ENCODE data around the gene ITGB1. TPM values are rescaled to one million over a fixed set of nuclear protein-coding genes. Genes with fewer than 3 reads are reported as not detected.
A peak's percentile ranks its signal among the peaks of the same experiment; 100 is the strongest.

The ITGB1 gene
- total RNA-seq, 3 donors from 2014 or later (not counting 1 experiment from before 2014, with no cell fraction given), result 175 to 280 (median 202) TPM

GRCh38 chr10:32961895-32962369 is 3.9 kb upstream of the ITGB1 start:
- H3K4me3 Mint-ChIP-seq, result no peak overlapping the region
- peak in 1 of 2 donors; percentile 23 for DNase-seq
- H3K9me3 Mint-ChIP-seq, result no peaks in the 10 kb centered on the region
- Histone ChIP-seq H3K27ac (ENCODE audit: low read length) (no peak overlapping the region), H3K36me3 (ENCODE audit: control insufficient read depth, insufficient read depth, low read length) (no peaks in the 10 kb centered on the region), H3K4me1 (ENCODE audit: control insufficient read depth, insufficient read depth, low read length) (peaks cover 10% of the 10 kb centered on the region), H3K9me3 (ENCODE audit: control insufficient read depth, insufficient read depth, low read length) (no peaks in the 10 kb centered on the region), H3K4me3 (ENCODE audit: low read length) (no peak overlapping the region), H3K27me3 (ENCODE audit: control insufficient read depth, insufficient read depth, low read length) (no peaks in the 10 kb centered on the region)
- H3K27ac Mint-ChIP-seq, result no peak overlapping the region
- peaks cover 15 to 18% of the 10 kb centered on the region in 2 donors for H3K4me1 Mint-ChIP-seq
- intact Hi-C loops (cut with micrococcal nuclease), result no loop called here
- ATAC-seq, result no peak
- 87% methylated on average over 1 of the region's 2 CpGs for WGBS (ENCODE audit: insufficient coverage)
- no peak for TF ChIP-seq CTCF (IDR thresholded peaks at IDR 0.05)
- no peaks in the 10 kb centered on the region for H3K27me3 Mint-ChIP-seq (ENCODE audit: low read depth in 2 of 2)
- no peaks in the 10 kb centered on the region for H3K36me3 Mint-ChIP-seq

GRCh38 chr10:32961343-32961894 is 3.4 kb upstream of the ITGB1 start:
- no peaks in the 10 kb centered on the region for H3K27me3 Mint-ChIP-seq (ENCODE audit: low read depth in 2 of 2)
- Histone ChIP-seq H3K27me3 (ENCODE audit: control insufficient read depth, insufficient read depth, low read length) (no peaks in the 10 kb centered on the region), H3K4me3 (ENCODE audit: low read length) (no peak overlapping the region), H3K4me1 (ENCODE audit: control insufficient read depth, insufficient read depth, low read length) (peaks cover 15% of the 10 kb centered on the region), H3K36me3 (ENCODE audit: control insufficient read depth, insufficient read depth, low read length) (no peaks in the 10 kb centered on the region), H3K9me3 (ENCODE audit: control insufficient read depth, insufficient read depth, low read length) (no peaks in the 10 kb centered on the region), H3K27ac (ENCODE audit: low read length) (no peak overlapping the region)
- intact Hi-C loops (cut with micrococcal nuclease), result no loop called here
- H3K36me3 Mint-ChIP-seq, result no peaks in the 10 kb centered on the region
- no peak for TF ChIP-seq CTCF (IDR thresholded peaks at IDR 0.05)
- ATAC-seq (no peak), DNase-seq (no peak)
- no CpG with 5 or more reads among the region's 5 CpGs for WGBS (ENCODE audit: insufficient coverage)
- no peak overlapping the region for H3K4me3 Mint-ChIP-seq
- no peaks in the 10 kb centered on the region for H3K9me3 Mint-ChIP-seq
- H3K4me1 Mint-ChIP-seq, result peaks cover 15 to 22% of the 10 kb centered on the region in 2 donors
- H3K27ac Mint-ChIP-seq, result no peak overlapping the region

GRCh38 chr10:32960022-32960421 is 2.0 kb upstream of the ITGB1 start:
- DNase-seq (peak in 1 of 2 donors; percentile 47), ATAC-seq (no peak)
- Histone ChIP-seq H3K4me3 (ENCODE audit: low read length) (no peak overlapping the region), H3K4me1 (ENCODE audit: control insufficient read depth, insufficient read depth, low read length) (peaks cover 18% of the 10 kb centered on the region), H3K27me3 (ENCODE audit: control insufficient read depth, insufficient read depth, low read length) (no peaks in the 10 kb centered on the region), H3K27ac (ENCODE audit: low read length) (no peak overlapping the region), H3K36me3 (ENCODE audit: control insufficient read depth, insufficient read depth, low read length) (no peaks in the 10 kb centered on the region), H3K9me3 (ENCODE audit: control insufficient read depth, insufficient read depth, low read length) (no peaks in the 10 kb centered on the region)
- no peaks in the 10 kb centered on the region for H3K27me3 Mint-ChIP-seq (ENCODE audit: low read depth in 2 of 2)
- intact Hi-C loops (cut with micrococcal nuclease), result no loop called here
- TF ChIP-seq CTCF (IDR thresholded peaks at IDR 0.05), result no peak
- WGBS (ENCODE audit: insufficient coverage), result 63% methylated on average over 4 of the region's 4 CpGs
- H3K27ac Mint-ChIP-seq, result no peak overlapping the region
- peak overlapping the region; percentile 94 for H3K4me3 Mint-ChIP-seq
- H3K4me1 Mint-ChIP-seq, result peaks cover 27 to 30% of the 10 kb centered on the region in 2 donors
- H3K9me3 Mint-ChIP-seq, result no peaks in the 10 kb centered on the region
- no peaks in the 10 kb centered on the region for H3K36me3 Mint-ChIP-seq
